Measurements from ENCODE around the gene TSPAN3. TPM values are rescaled to one million over a fixed set of nuclear protein-coding genes. Genes with fewer than 3 reads are reported as not detected.
A peak's percentile ranks its signal among the peaks of the same experiment; 100 is the strongest.

TSPAN3 gene
- total and polyA plus RNA-seq, 7 donors = 146 to 330 (median 210) TPM

DNA sequence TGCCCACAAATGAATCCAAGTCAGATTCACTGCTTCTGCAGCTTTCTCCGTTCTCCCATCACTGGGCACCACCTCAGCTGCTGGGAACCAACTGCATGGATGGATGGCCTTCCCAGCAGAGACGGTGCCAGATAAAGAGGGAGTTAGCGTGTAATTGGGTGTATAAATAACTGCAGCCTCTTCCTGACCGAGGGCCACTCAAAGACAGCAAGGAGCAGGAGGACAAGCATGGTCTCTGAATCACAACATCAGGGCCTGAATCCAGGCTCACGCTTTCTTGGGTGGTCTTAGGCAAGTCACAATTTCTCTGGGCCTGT, 31.7 kb downstream of the TSPAN3 start:
- Histone ChIP-seq H3K27ac (peak overlapping the region; percentile 69), H3K9me3 (no peaks in the 10 kb centered on the region), H3K4me3 (no peak overlapping the region), H3K27me3 (ENCODE audit: insufficient read depth in 3 of 3, low read length in 2 of 3) (no peaks in the 10 kb centered on the region), H3K4me1 (peaks cover 13% of the 10 kb centered on the region), H3K36me3 (ENCODE audit: insufficient read depth in 1 of 2, low read depth in 1 of 2) (peaks cover 0 to 40% of the 10 kb centered on the region in 2 donors)
- ATAC-seq = peak in 3 of 4 donors; percentile 32 to 59 (median 59)
- intact Hi-C loops (cut with DNase I) = loop anchor here in 1 of 2 donors (5.0 kb wide), 1 partner anchor 33 kb away; the partner anchor contains the start of gene TSPAN3
- TF ChIP-seq, protein P1, sequence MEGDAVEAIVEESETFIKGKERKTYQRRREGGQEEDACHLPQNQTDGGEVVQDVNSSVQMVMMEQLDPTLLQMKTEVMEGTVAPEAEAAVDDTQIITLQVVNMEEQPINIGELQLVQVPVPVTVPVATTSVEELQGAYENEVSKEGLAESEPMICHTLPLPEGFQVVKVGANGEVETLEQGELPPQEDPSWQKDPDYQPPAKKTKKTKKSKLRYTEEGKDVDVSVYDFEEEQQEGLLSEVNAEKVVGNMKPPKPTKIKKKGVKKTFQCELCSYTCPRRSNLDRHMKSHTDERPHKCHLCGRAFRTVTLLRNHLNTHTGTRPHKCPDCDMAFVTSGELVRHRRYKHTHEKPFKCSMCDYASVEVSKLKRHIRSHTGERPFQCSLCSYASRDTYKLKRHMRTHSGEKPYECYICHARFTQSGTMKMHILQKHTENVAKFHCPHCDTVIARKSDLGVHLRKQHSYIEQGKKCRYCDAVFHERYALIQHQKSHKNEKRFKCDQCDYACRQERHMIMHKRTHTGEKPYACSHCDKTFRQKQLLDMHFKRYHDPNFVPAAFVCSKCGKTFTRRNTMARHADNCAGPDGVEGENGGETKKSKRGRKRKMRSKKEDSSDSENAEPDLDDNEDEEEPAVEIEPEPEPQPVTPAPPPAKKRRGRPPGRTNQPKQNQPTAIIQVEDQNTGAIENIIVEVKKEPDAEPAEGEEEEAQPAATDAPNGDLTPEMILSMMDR (IDR thresholded peaks at IDR 0.05) = no peak
- no peak for DNase-seq
- 56% methylated on average over 4 of the region's 5 CpGs; no CpG with 5 or more reads in 2 of the 3 donors for WGBS, 3 donors

DNA sequence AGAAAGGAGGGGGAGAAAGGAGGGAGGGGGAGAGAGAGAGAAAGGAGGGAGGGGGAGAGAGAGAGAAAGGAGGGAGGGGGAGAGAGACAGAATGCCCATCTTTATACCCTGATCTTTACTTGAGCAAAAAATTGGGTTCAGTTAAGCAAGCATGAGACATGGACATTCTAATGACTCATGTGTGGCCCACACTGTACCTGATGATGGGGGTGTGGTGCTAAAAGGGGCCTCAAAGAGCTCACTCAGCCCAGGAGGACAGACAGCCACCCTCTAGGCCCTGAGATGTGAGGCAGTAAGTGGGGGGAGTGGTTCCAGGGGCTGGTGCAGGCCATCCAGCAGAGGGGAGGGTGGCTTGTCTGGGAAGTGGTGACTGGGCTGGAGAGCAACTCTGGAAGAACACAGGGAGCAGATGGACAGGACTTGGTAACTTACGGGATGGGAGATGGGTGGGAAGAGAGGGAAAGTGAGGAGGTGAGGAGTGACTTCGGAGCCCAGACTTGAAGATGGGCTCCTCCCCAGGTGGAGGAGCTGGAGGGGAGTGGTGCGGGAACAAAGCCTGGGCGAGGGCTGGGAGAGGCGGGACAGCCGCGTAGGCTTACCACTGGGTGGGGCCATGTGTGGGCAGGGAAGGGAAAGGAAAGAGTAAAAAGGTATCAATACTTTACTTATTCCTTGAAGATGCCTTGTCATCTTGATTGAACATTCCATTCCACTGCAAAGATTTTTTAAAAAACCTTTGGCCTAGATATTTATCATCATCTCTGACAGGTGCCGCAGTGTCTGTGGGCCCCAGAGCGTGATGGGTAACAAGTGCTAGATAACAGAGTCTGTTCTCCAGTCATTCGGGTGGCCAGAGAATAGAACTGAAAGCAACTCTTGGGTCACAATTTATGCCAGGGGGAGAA, 32.3 kb downstream of the TSPAN3 start:
- H3K4me1 ChIP-seq = peaks cover 7% of the 10 kb centered on the region
- H3K4me3 ChIP-seq = no peak overlapping the region
- peak overlapping the region; percentile 69 for H3K27ac ChIP-seq
- TF ChIP-seq, protein P1 (IDR thresholded peaks at IDR 0.05) = no peak
- DNase-seq (no peak), ATAC-seq (no peak)
- H3K36me3 ChIP-seq (ENCODE audit: insufficient read depth in 1 of 2, low read depth in 1 of 2) = peaks cover 0 to 34% of the 10 kb centered on the region in 2 donors
- WGBS, 3 donors = 86% methylated on average over 8 of the region's 10 CpGs; no CpG with 5 or more reads in 2 of the 3 donors
- intact Hi-C loops (cut with DNase I) = loop anchor here in 1 of 2 donors (5.0 kb wide), 1 partner anchor 34 kb away; the partner anchor contains the start of gene TSPAN3
- H3K9me3 ChIP-seq = no peaks in the 10 kb centered on the region
- H3K27me3 ChIP-seq (ENCODE audit: insufficient read depth in 3 of 3, low read length in 2 of 3) = no peaks in the 10 kb centered on the region

GRCh38 chr15:77037388-77038209, 33.3 kb downstream of the TSPAN3 start:
- peaks cover 0 to 24% of the 10 kb centered on the region in 2 donors for H3K36me3 ChIP-seq (ENCODE audit: insufficient read depth in 1 of 2, low read depth in 1 of 2)
- no peaks in the 10 kb centered on the region for H3K27me3 ChIP-seq (ENCODE audit: insufficient read depth in 3 of 3, low read length in 2 of 3)
- H3K4me3 ChIP-seq = no peak overlapping the region
- WGBS, 3 donors = 88 to 93% (median 90%) methylated on average over 9 to 12 of the region's 12 CpGs
- peaks cover 6% of the 10 kb centered on the region for H3K4me1 ChIP-seq
- ATAC-seq = no peak
- peak overlapping the region; percentile 30 for H3K27ac ChIP-seq
- TF ChIP-seq, protein P1 (IDR thresholded peaks at IDR 0.05) = no peak
- H3K9me3 ChIP-seq = no peaks in the 10 kb centered on the region
- intact Hi-C loops (cut with DNase I) = loop anchor here in 1 of 2 donors (5.0 kb wide), 1 partner anchor 35 kb away; the partner anchor contains the start of gene TSPAN3
- no peak for DNase-seq

GRCh38 chr15:77036537-77037387, 34.1 kb downstream of the TSPAN3 start:
- TF ChIP-seq, protein P1 (IDR thresholded peaks at IDR 0.05) = no peak
- Histone ChIP-seq H3K27ac (peak overlapping the region; percentile 30), H3K4me3 (no peak overlapping the region), H3K27me3 (ENCODE audit: insufficient read depth in 3 of 3, low read length in 2 of 3) (no peaks in the 10 kb centered on the region), H3K36me3 (ENCODE audit: insufficient read depth in 1 of 2, low read depth in 1 of 2) (peaks cover 0 to 16% of the 10 kb centered on the region in 2 donors), H3K4me1 (peaks cover 6% of the 10 kb centered on the region), H3K9me3 (no peaks in the 10 kb centered on the region)
- intact Hi-C loops (cut with DNase I) = loop anchor here in 1 of 2 donors (5.0 kb wide), 1 partner anchor 36 kb away; the partner anchor contains the start of gene TSPAN3
- no peak for DNase-seq
- WGBS, 3 donors = 84 to 86% (median 85%) methylated on average over 19 to 22 of the region's 22 CpGs
- ATAC-seq = no peak

Data from psoas muscle (tissue), 8 donors.